Erythroblast (primary cell): ENCODE results near the gene UNC13D.

Experiments used
- DNase-seq, 2 experiments: peaks; one replicate each; lab custom pipeline; 2025; lab: John Stamatoyannopoulos, UW
- GATA1 ChIP-seq: IDR thresholded peaks from 2 replicates; pipeline ENCODE4 v1.6.1; 2011; ENCODE audit warnings: low read depth, mild to moderate bottlenecking, control low read depth, low read length, moderate library complexity
- POLR2A ChIP-seq: IDR thresholded peaks from 2 replicates; pipeline ENCODE4 v1.6.1; 2011; ENCODE audit warnings: mild to moderate bottlenecking, low read length

Gene UNC13D

GRCh38 chr17:75843577-75844529, at the start of gene UNC13D:
UNC13D (minus strand) TSS chr17:75844404; CDS start chr17:75844337, 67 bp downstream.
- TF ChIP-seq POLR2A (peak; percentile 81), GATA1 (peak; percentile 67)

GRCh38 chr17:75893305-75894048, 49.3 kb upstream of the UNC13D start:
- no peak for TF ChIP-seq POLR2A
- TF ChIP-seq GATA1: no peak
- DNase-seq: no peak

More at GRCh38 chr17:75843577-75844529, at the start of gene UNC13D:
- DNase-seq: peak; percentile 85 to 89

- no peak for DNase-seq
- no peak for TF ChIP-seq POLR2A
- TF ChIP-seq GATA1: no peak
Measured at GRCh38 chr17:75892556-75893224, 48.5 kb upstream of the UNC13D start.

DNA sequence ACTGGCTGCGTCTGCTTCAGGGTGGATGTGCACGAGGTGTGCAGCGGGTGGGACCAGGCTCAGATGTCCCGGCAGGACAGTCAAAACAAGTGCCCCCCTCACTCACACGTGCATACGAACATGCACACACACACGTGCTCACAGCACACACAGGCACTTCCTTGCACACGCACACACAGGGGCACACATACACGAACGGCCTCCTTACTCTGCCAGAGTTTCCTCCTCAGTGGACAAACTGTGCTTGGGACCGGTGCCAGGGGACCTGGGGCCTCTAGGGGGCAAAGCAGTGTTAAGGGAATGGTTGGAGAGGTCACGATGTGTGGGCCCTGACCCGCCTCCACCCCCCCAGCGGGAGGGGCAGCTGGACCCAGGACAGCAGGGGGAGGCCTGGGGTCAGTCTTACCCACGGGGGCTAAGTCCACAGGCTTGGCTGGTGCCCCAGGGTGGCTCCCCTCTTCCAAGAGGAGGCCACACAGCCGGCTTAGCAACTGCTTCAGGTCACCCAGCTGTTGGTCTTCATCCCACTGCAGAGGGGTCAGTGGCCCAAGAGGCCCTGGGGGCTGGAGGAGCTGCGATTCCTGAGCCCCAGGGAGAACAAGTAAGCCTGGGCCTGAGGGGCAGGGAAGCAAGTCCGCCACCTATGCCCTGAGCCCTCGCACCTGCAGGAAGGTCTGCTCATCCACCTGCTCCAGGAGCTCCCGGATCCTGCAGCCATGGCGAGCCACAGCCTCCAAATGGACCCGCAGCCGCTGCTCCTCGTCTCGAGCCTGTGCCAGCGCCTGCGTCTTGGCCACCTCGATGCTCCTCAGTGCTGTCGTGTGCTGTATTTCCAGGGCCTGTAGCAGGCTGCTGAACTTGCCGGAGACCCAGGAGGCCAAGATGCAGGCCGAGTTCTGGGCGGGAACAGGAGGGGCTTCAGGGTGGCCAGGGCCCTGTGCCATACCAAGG, 47.7 kb upstream of the UNC13D start:
- no peak for DNase-seq
- no peak for TF ChIP-seq POLR2A
- no peak for TF ChIP-seq GATA1

GRCh38 chr17:75891022-75891604, 46.9 kb upstream of the UNC13D start:
- TF ChIP-seq GATA1 (no peak), POLR2A (no peak)
- DNase-seq: no peak

DNA sequence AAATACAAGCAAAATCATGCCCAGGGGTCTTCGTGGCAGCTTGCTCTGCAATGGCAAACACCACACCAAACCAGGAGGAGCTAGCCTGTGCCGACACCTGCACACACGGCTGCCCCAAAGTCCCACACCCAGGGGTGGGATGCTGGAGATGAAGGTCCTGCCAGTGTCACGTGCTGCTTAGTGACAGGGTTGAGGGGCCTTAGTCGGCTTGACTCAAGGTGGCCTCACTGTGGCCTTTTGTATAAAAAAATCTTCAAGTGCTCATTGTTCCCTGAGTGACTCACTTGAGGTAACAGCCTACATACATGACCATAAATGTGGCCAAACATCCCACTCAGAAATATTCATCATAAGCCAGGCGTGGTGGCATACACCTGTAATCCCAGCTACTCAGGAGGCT, 45.2 kb upstream of the UNC13D start:
- DNase-seq: no peak
- TF ChIP-seq POLR2A (no peak), GATA1 (no peak)

DNA sequence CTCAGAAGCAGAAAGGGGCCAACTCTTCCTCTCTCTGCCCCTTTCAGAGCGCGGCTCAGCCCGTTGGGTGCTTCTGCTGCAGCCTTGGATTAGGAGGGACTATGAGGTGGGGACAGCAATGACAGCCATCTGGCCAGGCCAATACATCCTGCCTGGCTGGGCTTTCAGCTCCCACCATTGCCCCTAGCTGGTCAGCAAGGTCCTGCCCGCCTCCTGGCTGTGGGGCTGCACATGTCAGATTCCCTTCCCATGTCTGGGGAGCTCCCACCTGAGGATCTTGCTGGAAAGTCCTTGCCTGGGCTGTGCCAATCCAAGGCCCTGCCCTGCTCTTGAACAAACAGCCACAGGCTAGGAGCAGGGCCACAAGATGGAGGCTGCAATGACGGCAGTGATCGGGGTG, 44.3 kb upstream of the UNC13D start:
- TF ChIP-seq GATA1 (no peak), POLR2A (no peak)
- DNase-seq: no peak

DNA sequence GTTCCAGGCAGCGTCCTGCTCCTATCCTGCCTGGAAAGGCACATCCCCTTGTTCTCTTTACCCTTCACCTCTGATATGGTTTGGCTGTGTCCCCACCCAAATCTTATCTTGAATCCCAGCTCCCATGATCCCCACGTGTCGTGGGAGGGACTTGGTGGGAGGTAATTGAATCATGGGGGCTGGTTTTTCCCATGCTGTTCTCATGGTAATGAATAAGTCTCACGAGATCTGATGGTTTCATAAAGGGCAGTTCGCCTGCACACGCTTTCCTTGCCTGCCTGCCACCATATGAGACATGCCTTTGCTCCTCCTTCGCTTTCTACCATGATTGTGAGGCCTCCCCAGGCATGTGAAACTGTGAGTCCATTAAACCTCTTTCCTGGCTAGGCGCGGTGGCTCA, 41.7 kb upstream of the UNC13D start:
- DNase-seq: peak in 1 of 2 experiments; percentile 48

GRCh38 chr17:75885431-75885830, 41.2 kb upstream of the UNC13D start:
- DNase-seq: no peak
- no peak for TF ChIP-seq GATA1
- no peak for TF ChIP-seq POLR2A

GRCh38 chr17:75881678-75882454, 37.7 kb upstream of the UNC13D start:
- no peak for DNase-seq

DNA sequence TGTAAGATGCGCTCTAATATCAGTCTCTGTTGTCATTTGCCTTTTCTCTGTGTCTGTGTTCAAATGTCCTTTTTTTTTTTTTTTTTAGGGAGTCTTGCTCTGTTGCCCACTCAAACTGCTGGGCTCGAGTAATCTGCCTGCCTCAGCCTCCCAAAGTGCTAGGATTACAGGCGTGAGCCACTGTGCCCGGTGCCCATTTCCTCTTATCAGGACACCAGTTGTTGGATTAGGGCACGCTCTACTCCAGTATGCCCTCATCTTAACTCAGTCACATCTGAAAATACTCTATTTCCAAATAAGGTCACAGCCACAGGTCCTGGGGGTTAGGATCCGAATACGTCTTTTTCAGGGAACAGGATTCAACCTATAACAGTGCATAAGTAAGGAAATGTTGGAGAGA, 36.1 kb upstream of the UNC13D start:
- TF ChIP-seq GATA1 (no peak), POLR2A (no peak)
- no peak for DNase-seq

More at GRCh38 chr17:75881678-75882454, 37.7 kb upstream of the UNC13D start:
- TF ChIP-seq POLR2A (no peak), GATA1 (no peak)
